ENCODE measurements around the gene KCTD17. TPM values are rescaled to one million over a fixed set of nuclear protein-coding genes. Genes with fewer than 3 reads are reported as not detected.

The KCTD17 gene
- total RNA-seq, 2 experiments from 2014 or later: 22.6 to 23.1 TPM

GRCh38 chr22:37092997-37093396 is 41.5 kb downstream of the KCTD17 start:
- no peak overlapping the region for H3K27ac Mint-ChIP-seq
- no peak overlapping the region for H3K4me3 Mint-ChIP-seq
- intact Hi-C loops (cut with micrococcal nuclease): no loop called here
- H3K36me3 Mint-ChIP-seq (ENCODE audit: low read depth): no peaks in the 10 kb centered on the region
- no peaks in the 10 kb centered on the region for H3K9me3 Mint-ChIP-seq
- H3K4me1 Mint-ChIP-seq (ENCODE audit: low read depth): peaks cover 22% of the 10 kb centered on the region
- DNase-seq: no peak
- CTCF ChIA-PET: interaction anchor here (0.6 kb wide), 1 partner anchor 12 kb away, joined by 3 read pairs; no protein-coding TSS in a partner anchor
- no peaks in the 10 kb centered on the region for H3K27me3 Mint-ChIP-seq (ENCODE audit: low read depth)

GRCh38 chr22:37094239-37094638 is 42.7 kb downstream of the KCTD17 start:
- H3K4me3 Mint-ChIP-seq: no peak overlapping the region
- DNase-seq: no peak
- no peak overlapping the region for H3K27ac Mint-ChIP-seq
- H3K9me3 Mint-ChIP-seq: no peaks in the 10 kb centered on the region
- CTCF ChIA-PET: interaction anchor here (0.7 kb wide), 1 partner anchor 14 kb away, joined by 4 read pairs; no protein-coding TSS in a partner anchor
- peaks cover 16% of the 10 kb centered on the region for H3K4me1 Mint-ChIP-seq (ENCODE audit: low read depth)
- H3K36me3 Mint-ChIP-seq (ENCODE audit: low read depth): no peaks in the 10 kb centered on the region
- H3K27me3 Mint-ChIP-seq (ENCODE audit: low read depth): no peaks in the 10 kb centered on the region
- intact Hi-C loops (cut with micrococcal nuclease): no loop called here

GRCh38 chr22:37095113-37095512 is 43.6 kb downstream of the KCTD17 start:
- no peaks in the 10 kb centered on the region for H3K9me3 Mint-ChIP-seq
- peak; percentile 63 for DNase-seq
- no peak overlapping the region for H3K27ac Mint-ChIP-seq
- H3K27me3 Mint-ChIP-seq (ENCODE audit: low read depth): no peaks in the 10 kb centered on the region
- H3K4me3 Mint-ChIP-seq: no peak overlapping the region
- intact Hi-C loops (cut with micrococcal nuclease): no loop called here
- H3K4me1 Mint-ChIP-seq (ENCODE audit: low read depth): peaks cover 19% of the 10 kb centered on the region
- H3K36me3 Mint-ChIP-seq (ENCODE audit: low read depth): no peaks in the 10 kb centered on the region
- CTCF ChIA-PET: interaction anchor here (1.0 kb wide), 1 partner anchor 27 kb away, joined by 3 read pairs; no protein-coding TSS in a partner anchor

GRCh38 chr22:37097346-37097745 is 45.8 kb downstream of the KCTD17 start:
- CTCF ChIA-PET: no interaction called here
- no peak for DNase-seq
- Mint-ChIP-seq H3K27me3 (ENCODE audit: low read depth) (no peaks in the 10 kb centered on the region), H3K9me3 (no peaks in the 10 kb centered on the region), H3K4me1 (ENCODE audit: low read depth) (peaks cover 27% of the 10 kb centered on the region), H3K4me3 (no peak overlapping the region), H3K36me3 (ENCODE audit: low read depth) (no peaks in the 10 kb centered on the region), H3K27ac (no peak overlapping the region)
- intact Hi-C loops (cut with micrococcal nuclease): no loop called here

- H3K27me3 Mint-ChIP-seq (ENCODE audit: low read depth): no peaks in the 10 kb centered on the region
- DNase-seq: no peak
- no peaks in the 10 kb centered on the region for H3K36me3 Mint-ChIP-seq (ENCODE audit: low read depth)
- H3K27ac Mint-ChIP-seq: no peak overlapping the region
- peaks cover 27% of the 10 kb centered on the region for H3K4me1 Mint-ChIP-seq (ENCODE audit: low read depth)
- intact Hi-C loops (cut with micrococcal nuclease): no loop called here
- no peak overlapping the region for H3K4me3 Mint-ChIP-seq
- CTCF ChIA-PET: no interaction called here
- H3K9me3 Mint-ChIP-seq: no peaks in the 10 kb centered on the region
These were observed 47.5 kb downstream of the KCTD17 start for GRCh38 chr22:37098976-37099591.

GRCh38 chr22:37100589-37101127 is 49.1 kb downstream of the KCTD17 start:
- Mint-ChIP-seq H3K27me3 (ENCODE audit: low read depth) (no peaks in the 10 kb centered on the region), H3K36me3 (ENCODE audit: low read depth) (no peaks in the 10 kb centered on the region), H3K27ac (peak overlapping the region; percentile 0), H3K4me1 (ENCODE audit: low read depth) (peaks cover 14% of the 10 kb centered on the region), H3K9me3 (no peaks in the 10 kb centered on the region), H3K4me3 (no peak overlapping the region)
- CTCF ChIA-PET: interaction anchor here (0.6 kb wide), 1 partner anchor 19 kb away, joined by 3 read pairs; no protein-coding TSS in a partner anchor
- intact Hi-C loops (cut with micrococcal nuclease): no loop called here
- peak; percentile 45 for DNase-seq

- no peak overlapping the region for H3K4me3 Mint-ChIP-seq
- CTCF ChIA-PET: interaction anchor here (0.6 to 0.8 kb wide), 3 partner anchors 18 to 98 kb away, joined by 3 read pairs; no protein-coding TSS in a partner anchor
- no peak overlapping the region for H3K27ac Mint-ChIP-seq
- DNase-seq: no peak
- H3K9me3 Mint-ChIP-seq: no peaks in the 10 kb centered on the region
- no peaks in the 10 kb centered on the region for H3K27me3 Mint-ChIP-seq (ENCODE audit: low read depth)
- peaks cover 14% of the 10 kb centered on the region for H3K4me1 Mint-ChIP-seq (ENCODE audit: low read depth)
- no peaks in the 10 kb centered on the region for H3K36me3 Mint-ChIP-seq (ENCODE audit: low read depth)
- intact Hi-C loops (cut with micrococcal nuclease): no loop called here
These were observed 49.9 kb downstream of the KCTD17 start for GRCh38 chr22:37101311-37102066.

- intact Hi-C loops (cut with micrococcal nuclease): no loop called here
- no peak overlapping the region for H3K4me3 Mint-ChIP-seq
- H3K27ac Mint-ChIP-seq: no peak overlapping the region
- CTCF ChIA-PET: no interaction called here
- DNase-seq: no peak
- H3K9me3 Mint-ChIP-seq: no peaks in the 10 kb centered on the region
- no peaks in the 10 kb centered on the region for H3K36me3 Mint-ChIP-seq (ENCODE audit: low read depth)
- no peaks in the 10 kb centered on the region for H3K27me3 Mint-ChIP-seq (ENCODE audit: low read depth)
- peaks cover 14% of the 10 kb centered on the region for H3K4me1 Mint-ChIP-seq (ENCODE audit: low read depth)
These were observed 51.6 kb downstream of the KCTD17 start for GRCh38 chr22:37103151-37103550.

GRCh38 chr22:37103656-37104452 is 52.3 kb downstream of the KCTD17 start:
- no peaks in the 10 kb centered on the region for H3K9me3 Mint-ChIP-seq
- CTCF ChIA-PET: no interaction called here
- no peaks in the 10 kb centered on the region for H3K36me3 Mint-ChIP-seq (ENCODE audit: low read depth)
- intact Hi-C loops (cut with micrococcal nuclease): no loop called here
- no peak overlapping the region for H3K4me3 Mint-ChIP-seq
- H3K27ac Mint-ChIP-seq: no peak overlapping the region
- H3K27me3 Mint-ChIP-seq (ENCODE audit: low read depth): no peaks in the 10 kb centered on the region
- DNase-seq: no peak
- H3K4me1 Mint-ChIP-seq (ENCODE audit: low read depth): peaks cover 14% of the 10 kb centered on the region

GRCh38 chr22:37105154-37105553 is 53.6 kb downstream of the KCTD17 start:
- CTCF ChIA-PET: no interaction called here
- H3K4me1 Mint-ChIP-seq (ENCODE audit: low read depth): peaks cover 8% of the 10 kb centered on the region
- no peaks in the 10 kb centered on the region for H3K27me3 Mint-ChIP-seq (ENCODE audit: low read depth)
- no peaks in the 10 kb centered on the region for H3K36me3 Mint-ChIP-seq (ENCODE audit: low read depth)
- DNase-seq: no peak
- no peak overlapping the region for H3K4me3 Mint-ChIP-seq
- H3K27ac Mint-ChIP-seq: no peak overlapping the region
- intact Hi-C loops (cut with micrococcal nuclease): no loop called here
- no peaks in the 10 kb centered on the region for H3K9me3 Mint-ChIP-seq

GRCh38 chr22:37105990-37106389 is 54.4 kb downstream of the KCTD17 start:
- Mint-ChIP-seq H3K27ac (no peak overlapping the region), H3K9me3 (no peaks in the 10 kb centered on the region), H3K27me3 (ENCODE audit: low read depth) (no peaks in the 10 kb centered on the region), H3K4me3 (no peak overlapping the region), H3K36me3 (ENCODE audit: low read depth) (no peaks in the 10 kb centered on the region), H3K4me1 (ENCODE audit: low read depth) (no peaks in the 10 kb centered on the region)
- intact Hi-C loops (cut with micrococcal nuclease): no loop called here
- CTCF ChIA-PET: interaction anchor here (0.6 to 1.1 kb wide), 2 partner anchors 11 to 60 kb away, joined by 3 read pairs; no protein-coding TSS in a partner anchor
- DNase-seq: no peak

Measured in activated naive CD4-positive, alpha-beta T cell treated with anti-CD3 and anti-CD28 coated beads for 36 hours (primary cell).